GM19468 (cell line): ENCODE results near the gene F7.
"Not testable (repeated sequence)": the region's sequence is repeated elsewhere in the genome, so short reads cannot be mapped to it uniquely, and the experiment has no call there.

Source experiments
- ATAC-seq: cut with Tn5 transposase; IDR thresholded peaks from one replicate; pipeline ENCODE4 v1.9.1; 2021; ENCODE audit warnings: mild to moderate bottlenecking, moderate library complexity, moderate number of reproducible peaks; ENCODE audit not compliant: unreplicated experiment; ENCODE audit errors: extremely low read depth

F7 gene

GRCh38 chr13:113096052-113096744 lies 9.4 kb upstream of the F7 start:
- ATAC-seq: no peak

GRCh38 chr13:113096745-113097305 lies 8.8 kb upstream of the F7 start:
- ATAC-seq: no peak

GRCh38 chr13:113097651-113098050 lies 7.9 kb upstream of the F7 start:
- no peak for ATAC-seq

GRCh38 chr13:113098162-113098732 lies 7.3 kb upstream of the F7 start:
- ATAC-seq: no peak

GRCh38 chr13:113099142-113099541 lies 6.4 kb upstream of the F7 start:
- ATAC-seq: no peak

GRCh38 chr13:113102302-113102701 lies 3.3 kb upstream of the F7 start:
- not testable (repeated sequence) for ATAC-seq

- no peak for ATAC-seq
Observed at GRCh38 chr13:113102727-113103126, 2.9 kb upstream of the F7 start.

- no peak for ATAC-seq
Observed at GRCh38 chr13:113103646-113104045, 1.9 kb upstream of the F7 start.

GRCh38 chr13:113105921-113106452 lies 396 bp downstream of the F7 start:
- no peak for ATAC-seq

- no peak for ATAC-seq
Observed at GRCh38 chr13:113106711-113107351, 1.2 kb downstream of the F7 start.

- ATAC-seq: not testable (repeated sequence)
Observed at GRCh38 chr13:113108521-113108920, 2.9 kb downstream of the F7 start.

GRCh38 chr13:113109151-113110047 lies 3.8 kb downstream of the F7 start:
- no peak for ATAC-seq

GRCh38 chr13:113110048-113110851 lies 4.7 kb downstream of the F7 start:
- ATAC-seq: no peak

GRCh38 chr13:113110852-113111315 lies 5.3 kb downstream of the F7 start:
- ATAC-seq: no peak

GRCh38 chr13:113111821-113112220 lies 6.2 kb downstream of the F7 start:
- not testable (repeated sequence) for ATAC-seq

- ATAC-seq: not testable (repeated sequence)
Observed at GRCh38 chr13:113112475-113112874, 6.9 kb downstream of the F7 start.

GRCh38 chr13:113112893-113113845 lies 7.6 kb downstream of the F7 start:
- no peak for ATAC-seq

GRCh38 chr13:113113846-113114271 lies 8.3 kb downstream of the F7 start:
- no peak for ATAC-seq
